NCI-H1105 treated with DMSO at 0.1 percent for 48 hours (cell line): Measurements from ENCODE around the gene CFAP298.

Source experiments
- DNase-seq: peaks from one replicate; lab custom pipeline; 2025; lab: John Stamatoyannopoulos, UW

CFAP298 gene

GRCh38 chr21:32599091-32599490, 13.1 kb downstream of the CFAP298 start:
- no peak for DNase-seq

- DNase-seq, result no peak
Observed at GRCh38 chr21:32597205-32597604, 15.0 kb downstream of the CFAP298 start.

DNA sequence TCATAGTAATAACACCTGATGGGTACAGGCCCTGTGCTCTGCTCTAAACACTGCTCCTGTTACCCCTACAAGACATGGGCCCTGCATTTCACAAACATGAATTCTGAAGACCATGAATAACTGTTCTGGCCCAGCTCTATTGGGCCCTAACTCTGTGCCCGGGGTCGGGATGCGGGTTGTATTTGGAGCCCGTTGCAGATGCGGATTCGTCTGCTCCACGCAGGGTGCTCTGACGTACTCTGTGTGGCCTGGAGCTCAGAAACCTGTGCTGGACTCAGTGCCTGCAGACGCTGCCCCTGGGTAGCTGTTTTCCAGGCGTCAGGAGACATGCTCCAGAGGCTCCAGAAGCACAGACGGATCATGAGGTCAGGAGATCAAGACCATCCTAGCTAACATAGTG, 16.7 kb downstream of the CFAP298 start:
- DNase-seq, result no peak

DNA sequence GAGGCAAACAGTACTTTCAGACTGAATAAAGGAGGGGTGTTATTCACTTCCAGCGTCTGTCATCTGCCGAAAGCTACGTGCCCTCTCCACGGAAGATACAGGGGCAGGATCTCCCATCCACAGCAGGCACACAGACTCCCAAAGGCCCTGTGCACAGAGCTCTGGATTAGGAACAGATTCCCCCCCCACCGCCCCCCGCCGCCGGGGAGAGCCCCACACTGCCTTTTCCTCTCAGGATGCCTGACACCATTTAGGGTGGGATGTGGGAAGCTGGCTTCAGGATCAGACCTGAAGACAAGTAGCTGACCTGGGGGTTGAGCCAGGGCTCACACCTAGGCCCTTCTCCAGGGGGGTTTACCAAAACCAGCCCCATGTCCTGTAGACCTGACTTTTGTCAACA, 18.5 kb downstream of the CFAP298 start:
- DNase-seq, result no peak

DNA sequence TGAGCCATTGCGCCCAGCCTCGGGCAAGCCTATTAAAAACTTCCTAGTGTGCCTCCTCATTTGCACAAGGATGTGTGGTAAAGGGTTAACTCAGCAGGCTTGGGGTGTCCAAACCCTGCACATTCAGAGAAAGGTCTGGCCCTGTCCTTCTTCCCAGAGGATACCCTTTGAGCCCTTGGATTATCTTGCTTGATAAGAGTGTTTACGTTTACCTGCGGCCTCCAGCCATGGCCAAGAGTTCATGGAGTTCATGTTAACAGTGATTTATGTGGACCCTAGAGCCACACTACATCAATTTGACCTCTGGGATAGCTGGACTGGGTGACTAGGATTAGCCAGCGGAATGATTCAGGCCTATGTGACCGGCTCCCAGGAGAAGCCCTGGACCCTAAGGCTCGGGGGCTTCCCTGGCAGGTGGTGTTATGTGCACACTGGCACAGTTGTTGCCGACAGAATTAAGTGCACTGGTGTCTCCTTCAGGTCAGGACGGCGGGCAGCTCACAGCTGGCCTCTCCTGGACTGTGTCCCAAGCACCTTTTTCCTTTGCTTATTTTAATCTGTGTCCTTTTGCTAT, 19.2 kb downstream of the CFAP298 start:
- DNase-seq, result no peak

GRCh38 chr21:32590130-32590529, 22.0 kb downstream of the CFAP298 start:
- DNase-seq, result no peak

DNA sequence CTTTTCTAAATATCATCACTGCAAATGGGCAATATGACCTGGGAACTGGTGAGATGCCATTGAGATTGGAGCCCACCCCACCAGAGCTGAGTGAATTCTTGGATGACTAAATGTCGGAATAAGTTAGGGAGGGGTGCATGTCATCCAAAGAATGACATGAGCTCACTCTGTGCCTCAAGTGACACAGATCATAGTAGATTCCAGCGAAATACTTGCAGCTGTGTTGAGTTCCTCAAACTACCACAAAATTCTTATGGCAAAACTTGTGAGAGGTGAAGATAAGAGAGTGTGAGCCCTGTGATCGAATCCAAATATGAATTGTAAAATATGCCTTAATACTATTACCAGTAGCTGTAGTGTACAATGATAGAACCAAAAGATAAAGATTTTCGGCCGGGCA, 24.5 kb downstream of the CFAP298 start:
- DNase-seq, result no peak

DNA sequence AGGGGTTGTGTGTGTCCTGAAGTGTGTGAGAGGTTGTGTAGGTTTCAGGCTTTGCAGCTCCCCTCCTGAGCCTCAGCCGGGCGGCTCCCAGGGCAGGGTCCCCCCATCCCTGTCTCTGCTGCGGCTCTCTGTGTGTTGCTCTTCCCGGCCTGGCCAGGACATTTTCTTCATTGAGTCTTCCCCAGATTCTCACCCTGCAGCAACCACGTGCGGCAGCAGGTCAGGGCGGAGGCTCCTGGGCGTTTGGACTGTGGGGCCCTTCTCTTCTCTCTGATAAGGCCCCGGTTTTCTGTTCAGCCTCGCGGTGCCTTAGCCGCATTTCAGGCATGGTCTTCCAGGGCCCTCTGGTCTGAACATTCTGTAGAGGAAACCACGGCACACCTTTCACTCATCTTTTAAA, 25.1 kb downstream of the CFAP298 start:
- no peak for DNase-seq

- no peak for DNase-seq
Observed at GRCh38 chr21:32585970-32586369, 26.2 kb downstream of the CFAP298 start.

GRCh38 chr21:32585042-32585710, 27.0 kb downstream of the CFAP298 start, which contains the start of gene TCP10L:
TCP10L (minus strand) TSS chr21:32585523; CDS start chr21:32584304, 1,219 bp downstream.
- DNase-seq, result no peak

DNA sequence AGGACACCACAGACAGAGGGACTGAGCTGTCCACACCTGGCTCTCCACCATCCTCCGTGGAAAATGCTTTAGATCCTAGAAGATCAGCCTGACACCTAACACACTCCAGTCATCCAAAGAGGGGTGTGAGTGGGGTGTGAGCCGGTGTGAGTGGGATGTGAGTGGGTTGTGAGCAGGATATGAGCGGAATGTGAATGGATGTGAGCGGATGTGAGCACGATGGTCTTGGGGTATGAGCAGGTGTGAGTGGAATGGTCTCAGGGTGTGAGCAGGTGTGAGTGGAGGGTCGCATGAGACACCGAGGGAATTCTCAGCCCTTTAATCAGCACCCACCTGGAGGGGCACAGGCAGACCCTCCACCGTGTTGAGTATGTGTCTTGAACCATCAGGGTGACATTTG, 27.7 kb downstream of the CFAP298 start:
- DNase-seq, result no peak

GRCh38 chr21:32581732-32582131, 30.4 kb downstream of the CFAP298 start:
- no peak for DNase-seq

DNA sequence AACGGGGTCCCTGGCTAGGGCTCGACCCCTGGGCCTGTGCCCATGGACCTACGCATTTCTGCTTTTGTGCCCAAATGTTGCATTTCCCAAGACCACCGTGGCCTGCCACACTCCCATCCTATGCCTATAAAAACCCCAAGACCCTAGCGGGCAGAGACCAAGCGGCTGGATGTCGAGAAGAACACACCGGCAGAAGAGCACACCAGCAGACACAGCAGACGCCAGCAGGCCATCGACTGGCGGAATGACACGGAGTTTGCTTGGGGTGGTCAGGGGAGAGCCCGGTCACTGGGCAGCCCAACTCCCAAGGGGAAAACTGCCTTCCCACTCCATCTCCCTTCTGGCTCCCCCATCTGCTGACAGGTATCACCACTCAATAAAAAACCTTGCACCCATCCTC, 31.2 kb downstream of the CFAP298 start:
- no peak for DNase-seq

- no peak for DNase-seq
Observed at GRCh38 chr21:32578107-32578691, 34.0 kb downstream of the CFAP298 start.

GRCh38 chr21:32576011-32576410, 36.2 kb downstream of the CFAP298 start:
- DNase-seq, result no peak

- DNase-seq, result no peak
Observed at GRCh38 chr21:32574946-32575925, 36.9 kb downstream of the CFAP298 start.

DNA sequence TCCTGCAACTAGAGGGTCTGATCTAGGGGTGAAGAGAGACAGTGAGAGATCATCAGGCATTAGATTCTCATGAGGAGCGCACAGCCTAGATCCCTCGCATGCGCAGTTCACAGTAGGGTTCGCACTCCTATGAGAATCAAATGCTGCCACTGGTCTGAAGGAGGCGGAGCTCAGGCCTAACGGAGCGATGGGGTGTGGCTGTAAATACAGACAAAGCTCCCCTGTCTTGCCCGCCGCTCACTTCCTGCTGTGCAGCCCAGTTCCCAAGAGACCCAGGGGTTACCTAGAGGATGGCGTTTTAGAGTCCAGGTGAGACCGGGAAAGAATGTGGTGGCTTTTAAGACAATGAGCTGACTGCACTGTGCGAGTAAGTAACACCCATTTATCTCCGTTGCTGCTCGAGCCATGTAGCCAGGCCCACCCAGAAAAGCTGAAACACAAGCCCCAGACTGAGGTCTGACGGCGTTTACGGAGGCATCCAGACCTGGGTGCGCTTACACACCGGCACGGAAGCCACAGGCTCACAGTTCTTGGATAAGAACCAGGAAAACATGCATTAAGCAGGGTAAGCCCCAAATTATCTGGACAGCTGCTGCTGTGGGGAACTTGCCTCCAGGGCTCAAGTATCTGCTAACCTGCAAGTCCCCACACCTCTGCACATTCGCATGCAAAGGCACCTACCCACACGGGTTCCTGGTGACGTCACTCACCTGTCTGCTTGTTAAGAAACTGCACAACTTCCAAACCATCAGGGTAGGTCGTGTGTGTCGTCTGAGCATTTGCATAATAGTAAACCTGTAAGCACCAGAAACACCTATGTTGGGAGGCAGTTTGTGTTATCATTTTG, 39.4 kb downstream of the CFAP298 start:
- peak; percentile 80 for DNase-seq

DNA sequence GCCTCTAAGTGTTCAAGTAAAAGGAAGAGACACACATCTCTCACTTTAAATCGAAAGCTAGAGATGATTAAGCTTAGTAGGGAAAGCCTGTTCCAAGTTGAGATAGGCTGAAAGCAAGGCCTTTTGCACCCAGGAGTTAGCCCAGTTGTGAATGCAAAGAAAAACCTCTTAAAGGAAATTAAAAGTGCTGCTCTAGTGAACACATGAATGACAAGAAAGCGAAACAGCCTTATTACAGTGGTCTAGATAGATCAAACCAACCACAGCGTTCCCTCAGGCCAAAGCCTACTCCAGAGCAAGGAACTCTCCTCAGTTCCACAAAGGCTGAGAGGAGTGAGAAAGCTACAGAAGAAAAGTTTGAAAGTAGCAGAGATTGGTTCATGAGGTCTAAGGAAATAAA, 41.7 kb downstream of the CFAP298 start:
- no peak for DNase-seq

- DNase-seq, result peak; percentile 86
Observed at GRCh38 chr21:32569261-32570230, 42.6 kb downstream of the CFAP298 start.

DNA sequence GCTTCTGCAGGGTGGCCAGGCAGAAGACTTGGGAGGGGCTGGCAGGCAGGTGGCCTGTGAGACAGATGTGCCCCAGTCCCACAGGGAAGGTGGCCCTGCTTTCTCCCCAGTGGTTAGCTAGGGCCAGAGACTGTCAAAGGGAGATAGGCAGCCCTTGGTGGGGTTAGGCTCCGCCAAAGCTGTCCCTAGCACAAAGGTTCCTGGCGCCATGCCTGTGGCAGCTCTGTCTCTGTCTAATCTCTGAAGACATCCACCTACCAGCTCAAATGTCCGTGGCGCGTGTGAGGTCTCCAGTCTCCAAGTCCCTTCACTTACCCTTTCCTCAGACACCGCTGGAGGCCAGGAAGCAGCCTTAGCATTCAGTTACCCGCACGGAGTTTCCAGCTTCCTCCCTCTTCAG, 44.6 kb downstream of the CFAP298 start:
- no peak for DNase-seq
